Measurements from ENCODE around the gene WDR90. TPM values are rescaled to one million over a fixed set of nuclear protein-coding genes. Genes with fewer than 3 reads are reported as not detected.

Gene WDR90
- polyA plus RNA-seq, 1 donor (not counting 4 experiments of a cell fraction or from before 2014, with no cell fraction given) = 5.9 TPM

- Histone ChIP-seq H3K4me3 (ENCODE audit: control insufficient read depth in 2 of 3, extremely low read depth in 1 of 3, insufficient read depth in 2 of 3, low read depth in 1 of 3, low read length in 3 of 3) (no peak overlapping the region), H3K9me1 (ENCODE audit: control insufficient read depth, extremely low read depth, insufficient read depth, low read length) (peaks cover 2% of the 10 kb centered on the region), H3K27ac (ENCODE audit: control insufficient read depth, insufficient read depth, low read length) (no peak overlapping the region), H3K79me2 (ENCODE audit: control insufficient read depth, insufficient read depth, low read length) (peaks cover 6% of the 10 kb centered on the region), H3K4me1 (ENCODE audit: control insufficient read depth, extremely low read depth, insufficient read depth, low read length) (peaks cover 16% of the 10 kb centered on the region), H4K20me1 (ENCODE audit: control insufficient read depth, extremely low read depth, insufficient read depth, low read length) (no peaks in the 10 kb centered on the region), H3K36me3 (ENCODE audit: control insufficient read depth in 2 of 2, extremely low read depth in 1 of 2, insufficient read depth in 2 of 2, low read length in 2 of 2) (no peaks in the 10 kb centered on the region), H3K9ac (ENCODE audit: control insufficient read depth, extremely low read depth, insufficient read depth, low read length) (no peak overlapping the region), H3K4me2 (ENCODE audit: control insufficient read depth, extremely low read depth, insufficient read depth, low read depth, low read length) (no peak overlapping the region), H3K27me3 (ENCODE audit: control insufficient read depth, extremely low read depth, insufficient read depth, low read length) (no peaks in the 10 kb centered on the region), H3K9me3 (ENCODE audit: control insufficient read depth, low read depth, low read length) (no peaks in the 10 kb centered on the region), H2AFZ (ENCODE audit: control insufficient read depth, low read length) (no peak overlapping the region)
- no peak for DNase-seq (ENCODE audit: low read depth, low spot score)
- TF ChIP-seq EZH2 (IDR thresholded peaks at IDR 0.05; ENCODE audit: low read length) (no peak), CTCF (optimal IDR thresholded peaks at IDR 0.05 in 1 of 3, IDR thresholded peaks at IDR 0.05 in 1 of 3, conservative IDR thresholded peaks at IDR 0.05 in 1 of 3; ENCODE audit: extremely low read depth in 1 of 3, insufficient read depth in 2 of 3, low read length in 3 of 3) (no peak)
- dilution Hi-C loops (cut with MboI; ENCODE audit: extremely low pct_ligation_motif_present, low sequenced_read_pairs) = no loop called here
- FAIRE-seq = no peak
Observed at GRCh38 chr16:645852-646678, 3.1 kb upstream of the WDR90 start.

- DNase-seq (ENCODE audit: low read depth, low spot score) = no peak
- dilution Hi-C loops (cut with MboI; ENCODE audit: extremely low pct_ligation_motif_present, low sequenced_read_pairs) = no loop called here
- Histone ChIP-seq H2AFZ (ENCODE audit: control insufficient read depth, low read length) (no peak overlapping the region), H4K20me1 (ENCODE audit: control insufficient read depth, extremely low read depth, insufficient read depth, low read length) (no peaks in the 10 kb centered on the region), H3K4me2 (ENCODE audit: control insufficient read depth, extremely low read depth, insufficient read depth, low read depth, low read length) (no peak overlapping the region), H3K79me2 (ENCODE audit: control insufficient read depth, insufficient read depth, low read length) (peaks cover 6% of the 10 kb centered on the region), H3K4me3 (ENCODE audit: control insufficient read depth in 2 of 3, extremely low read depth in 1 of 3, insufficient read depth in 2 of 3, low read depth in 1 of 3, low read length in 3 of 3) (no peak overlapping the region), H3K9ac (ENCODE audit: control insufficient read depth, extremely low read depth, insufficient read depth, low read length) (no peak overlapping the region), H3K4me1 (ENCODE audit: control insufficient read depth, extremely low read depth, insufficient read depth, low read length) (peaks cover 16% of the 10 kb centered on the region), H3K36me3 (ENCODE audit: control insufficient read depth in 2 of 2, extremely low read depth in 1 of 2, insufficient read depth in 2 of 2, low read length in 2 of 2) (no peaks in the 10 kb centered on the region), H3K9me3 (ENCODE audit: control insufficient read depth, low read depth, low read length) (no peaks in the 10 kb centered on the region), H3K9me1 (ENCODE audit: control insufficient read depth, extremely low read depth, insufficient read depth, low read length) (peaks cover 2% of the 10 kb centered on the region), H3K27me3 (ENCODE audit: control insufficient read depth, extremely low read depth, insufficient read depth, low read length) (no peaks in the 10 kb centered on the region), H3K27ac (ENCODE audit: control insufficient read depth, insufficient read depth, low read length) (no peak overlapping the region)
- FAIRE-seq = no peak
- TF ChIP-seq EZH2 (IDR thresholded peaks at IDR 0.05; ENCODE audit: low read length) = no peak
- TF ChIP-seq CTCF (optimal IDR thresholded peaks at IDR 0.05 in 1 of 3, IDR thresholded peaks at IDR 0.05 in 1 of 3, conservative IDR thresholded peaks at IDR 0.05 in 1 of 3; ENCODE audit: extremely low read depth in 1 of 3, insufficient read depth in 2 of 3, low read length in 3 of 3) = no peak
Observed at GRCh38 chr16:646679-647172, 2.4 kb upstream of the WDR90 start.

Measured in keratinocyte (primary cell).